Right ventricle myocardium inferior (tissue), 1 donor: ENCODE measurements around the gene LRPPRC. TPM values are rescaled to one million over a fixed set of nuclear protein-coding genes. Genes with fewer than 3 reads are reported as not detected.

Source experiments
- ATAC-seq: fragments of 200-7000 bp; cut with Tn5 transposase; one replicate; pipeline ENCODE4 v1.9.1; 2020; ENCODE audit warnings: mild to moderate bottlenecking, moderate library complexity
- DNase-seq: peaks from one replicate; pipeline ENCODE4 v3.0.0; 2021; ENCODE audit errors: missing footprints
- intact Hi-C: fragments of 100-400 bp; cut with DNase I; formaldehyde crosslinking; loops from one replicate; pipeline ENCODE4 v1.11.0; 2022
- total RNA-seq: library from RNA; stranded (reverse); fragmentation: NEBNext Ultra II Directional; extraction: Animal tissue kit (Norgen Biotek cat#: 25700); gene quantifications from one replicate; pipeline ENCODE4 v1.2.1, GENCODE V29; 2021
- donor health status: DM: no; HTN: yes; CAD: no; lungs with severe emphysema.

Gene LRPPRC
- total RNA-seq, 1 donor from 2014 or later = 83.9 TPM

DNA sequence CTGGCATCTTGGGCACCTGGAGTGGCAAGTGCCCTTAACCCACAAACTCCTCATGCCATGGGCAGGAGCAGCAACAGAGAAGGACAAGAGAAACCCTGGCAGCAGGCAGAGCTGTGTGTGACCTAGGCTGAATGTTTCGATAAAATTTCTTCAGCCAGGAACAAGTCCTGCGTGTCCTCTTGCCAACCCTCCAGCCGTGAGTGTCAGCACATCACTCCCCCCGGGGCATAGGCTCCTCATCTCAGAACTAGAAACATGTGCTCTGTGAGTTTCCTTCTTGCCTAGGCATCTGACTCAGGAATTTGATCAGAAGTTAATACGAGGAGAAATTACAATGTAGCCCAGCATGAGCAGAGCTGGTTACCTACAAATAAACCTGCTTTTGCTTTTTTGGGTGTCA is 154.8 kb downstream of the LRPPRC start:
- intact Hi-C loops = no loop called here
- DNase-seq = no peak

DNA sequence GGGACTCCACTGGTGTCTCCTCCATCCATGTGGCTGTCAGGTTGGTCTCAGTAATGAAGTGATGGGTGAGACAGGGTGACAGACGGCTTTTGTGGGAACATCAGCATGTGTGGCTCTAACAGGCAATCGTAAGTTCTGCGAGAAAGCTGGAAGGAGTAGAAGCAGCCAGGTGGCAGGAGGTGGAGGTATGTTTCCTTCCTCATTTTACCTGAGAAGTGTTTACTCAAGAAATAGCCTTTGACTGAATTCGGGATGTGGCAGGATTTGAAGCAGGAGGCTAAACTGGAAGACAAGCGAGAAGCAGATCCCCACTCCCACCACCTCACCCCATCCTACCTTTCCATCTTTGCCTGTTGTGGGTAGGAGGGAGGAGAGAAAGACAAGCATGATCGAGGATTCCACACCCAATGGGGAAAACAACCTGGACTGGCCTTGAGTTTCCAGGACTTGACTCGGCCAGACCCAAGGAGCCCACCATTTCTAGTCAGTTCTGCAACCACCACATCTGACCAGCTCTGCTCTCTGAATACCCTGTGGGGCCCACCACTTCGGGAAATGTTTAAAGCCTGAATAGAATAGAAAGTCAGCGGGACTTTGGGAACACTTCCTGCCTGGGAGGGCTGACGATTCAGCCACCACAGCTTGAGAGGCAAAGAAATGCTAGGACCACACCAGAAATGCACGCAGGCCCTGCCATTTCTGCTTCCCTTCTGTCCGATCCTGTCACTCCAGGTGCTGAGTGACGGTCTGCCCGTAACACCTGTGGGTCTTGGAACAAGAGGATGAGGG is 155.8 kb downstream of the LRPPRC start:
- intact Hi-C loops = no loop called here
- no peak for ATAC-seq
- DNase-seq = no peak

More for the DNA sequence above, 154.8 kb downstream of the LRPPRC start:
- ATAC-seq = no peak

DNA sequence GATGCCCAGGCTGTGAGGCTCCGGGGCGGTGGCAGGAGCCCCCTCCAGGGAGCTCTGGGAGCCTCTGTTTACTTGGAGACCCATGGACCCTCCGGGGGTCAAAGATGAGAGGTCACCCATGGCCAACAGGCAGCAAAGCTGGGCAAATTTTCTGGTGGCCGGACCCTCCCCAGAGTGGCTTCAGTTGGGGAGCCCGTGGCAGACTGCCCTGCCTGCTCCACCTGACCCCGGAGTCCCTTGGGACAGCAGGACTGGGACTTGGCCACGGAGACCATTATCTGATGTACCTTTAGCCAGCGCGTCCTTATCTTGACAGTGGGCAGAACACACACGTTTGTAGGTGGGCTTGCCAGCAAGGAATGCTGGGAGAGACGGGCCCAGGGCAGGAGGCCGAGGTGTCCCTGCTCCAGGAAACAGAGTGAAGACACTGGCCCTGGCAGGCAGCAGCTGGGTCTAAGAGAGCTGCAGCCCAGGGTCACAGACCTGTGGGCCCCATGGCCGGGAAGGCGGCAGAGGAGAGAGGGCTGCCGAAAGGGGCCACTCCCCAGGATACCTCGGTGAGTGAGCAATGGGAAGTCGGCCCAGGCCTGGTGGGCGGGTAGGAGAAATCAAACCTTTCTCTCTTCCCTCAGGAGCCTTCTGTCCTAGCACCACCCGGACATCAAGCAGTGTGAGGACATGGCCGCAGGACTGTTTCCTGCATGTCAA is 157.1 kb downstream of the LRPPRC start, which contains the start of the genes ABCG5 and ABCG8:
Gene ABCG5 (minus strand): TSS at position 280 of the 708 bp plus-strand sequence. CDS start 160 bp downstream, at position 120.
Gene ABCG8 (plus strand): TSS at position 412 of the 708 bp plus-strand sequence. CDS start 83 bp downstream, at position 495.
- no peak for DNase-seq
- intact Hi-C loops = no loop called here
- no peak for ATAC-seq

DNA sequence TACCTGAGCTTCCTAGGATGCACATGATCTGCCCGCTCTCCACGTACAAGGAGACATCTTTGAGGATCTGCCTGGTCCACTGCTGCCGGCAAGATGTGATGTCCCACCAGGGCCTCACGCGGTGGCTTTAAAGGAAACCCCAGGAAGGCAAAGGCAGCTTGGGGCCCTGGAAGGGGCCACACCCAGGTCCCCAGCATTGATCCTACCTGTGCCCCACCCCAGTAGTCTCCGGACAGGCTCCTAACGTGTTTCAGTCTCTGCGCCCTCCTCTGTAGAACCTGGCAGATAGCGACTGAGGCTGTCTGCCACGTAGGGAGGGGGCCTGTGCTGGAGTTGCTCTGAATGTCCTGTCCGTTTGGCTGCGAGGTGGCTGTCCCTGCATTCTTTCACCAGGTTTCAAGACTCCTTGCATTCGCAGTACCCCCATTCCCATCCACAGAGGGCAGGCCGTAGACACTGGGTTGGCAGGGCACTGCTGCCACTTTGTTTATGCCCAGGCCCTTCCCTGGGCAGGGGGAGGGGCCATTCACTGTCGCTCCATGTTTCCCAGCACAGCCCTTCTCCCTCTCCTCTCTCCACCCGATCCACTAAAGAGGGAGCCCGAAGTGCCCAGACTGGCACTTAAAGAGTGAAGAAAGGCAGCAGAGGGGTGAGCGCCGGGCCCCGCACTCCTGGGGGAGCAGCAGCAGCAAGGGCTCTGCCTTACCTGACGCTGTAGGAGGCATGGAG is 157.8 kb downstream of the LRPPRC start:
- DNase-seq = no peak
- ATAC-seq = no peak
- intact Hi-C loops = no loop called here

DNA sequence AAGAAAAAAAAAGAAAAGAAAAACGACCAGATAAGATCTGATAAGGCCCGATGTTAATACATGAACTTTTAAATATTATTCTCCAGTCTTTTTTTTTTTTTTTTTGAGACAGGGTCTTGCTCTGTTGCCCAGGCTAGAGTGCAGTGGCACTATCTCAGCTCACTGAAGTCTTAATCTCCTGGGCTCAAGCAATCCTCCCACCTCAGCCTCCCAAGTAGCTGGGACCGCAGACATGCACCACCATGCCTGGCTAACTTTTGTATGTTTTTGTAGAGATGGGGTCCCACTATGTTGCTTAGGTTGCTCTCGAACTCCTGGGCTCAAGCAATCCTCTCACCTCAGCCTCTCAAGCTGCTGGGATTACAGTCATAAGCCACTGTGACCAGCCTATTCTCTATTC is 158.8 kb downstream of the LRPPRC start:
- ATAC-seq (no peak), DNase-seq (no peak)
- intact Hi-C loops = no loop called here

Other genes starting within 250 kb of the LRPPRC start
- 6.7 TPM for gene DYNC2LI1, start 221.9 kb downstream of the LRPPRC start, total RNA-seq
- not detected for gene ABCG5, start 157.2 kb downstream of the LRPPRC start, total RNA-seq
- 0.32 TPM for gene ABCG8, start 157.0 kb downstream of the LRPPRC start, total RNA-seq
- gene PPM1B, start 172.9 kb upstream of the LRPPRC start, total RNA-seq = 48.4 TPM